Activated T-cell treated with anti-CD3 and anti-CD28 coated beads for 48 hours (primary cell): Measurements from ENCODE around the gene LPAR1.

Experiments
- DNase-seq: peaks from one replicate; pipeline ENCODE4 v3.0.0-alpha.2; 2020; ENCODE audit warnings: low read depth

The LPAR1 gene

DNA sequence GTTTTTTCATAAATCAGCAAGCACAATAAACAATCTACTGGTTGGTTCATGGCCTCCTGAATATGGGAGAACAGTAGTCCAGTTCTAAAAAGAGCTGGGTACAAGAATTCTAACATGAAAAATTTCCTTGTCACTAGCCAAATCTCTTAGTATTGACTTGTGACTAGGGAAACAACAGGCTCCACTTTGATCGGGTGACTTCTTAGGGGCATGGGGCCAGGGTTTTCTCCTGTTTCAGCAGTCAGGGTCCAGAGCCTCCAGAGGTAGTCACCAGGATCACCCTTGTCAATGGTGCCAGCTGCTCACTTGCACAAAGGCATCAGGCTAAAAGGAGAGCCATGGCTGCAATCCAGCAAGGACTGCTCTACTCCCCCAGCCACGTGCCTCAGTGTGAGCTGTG is 38.1 kb downstream of the LPAR1 start:
- DNase-seq = no peak

DNA sequence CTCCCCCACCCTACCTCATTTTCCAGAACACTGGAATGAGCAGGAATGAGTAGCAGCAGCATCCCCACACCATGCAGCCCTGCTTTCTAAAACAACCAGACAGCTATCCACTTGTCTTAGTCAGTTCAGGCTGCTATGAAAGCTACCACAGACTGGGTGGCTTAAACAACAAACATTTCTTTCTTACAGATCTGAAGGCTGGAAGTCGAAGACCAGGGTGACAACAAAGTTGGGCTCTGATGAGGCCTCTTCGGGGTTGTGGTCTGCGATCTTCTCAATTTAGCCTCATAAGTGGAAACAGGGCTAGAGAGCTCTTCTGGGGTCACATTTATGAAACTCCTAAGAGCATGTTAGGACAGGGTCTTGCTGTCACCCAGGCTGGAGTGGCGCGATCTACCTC is 38.9 kb downstream of the LPAR1 start:
- DNase-seq = no peak

GRCh38 chr9:110997847-110998246 is 40.4 kb downstream of the LPAR1 start:
- DNase-seq = no peak

DNA sequence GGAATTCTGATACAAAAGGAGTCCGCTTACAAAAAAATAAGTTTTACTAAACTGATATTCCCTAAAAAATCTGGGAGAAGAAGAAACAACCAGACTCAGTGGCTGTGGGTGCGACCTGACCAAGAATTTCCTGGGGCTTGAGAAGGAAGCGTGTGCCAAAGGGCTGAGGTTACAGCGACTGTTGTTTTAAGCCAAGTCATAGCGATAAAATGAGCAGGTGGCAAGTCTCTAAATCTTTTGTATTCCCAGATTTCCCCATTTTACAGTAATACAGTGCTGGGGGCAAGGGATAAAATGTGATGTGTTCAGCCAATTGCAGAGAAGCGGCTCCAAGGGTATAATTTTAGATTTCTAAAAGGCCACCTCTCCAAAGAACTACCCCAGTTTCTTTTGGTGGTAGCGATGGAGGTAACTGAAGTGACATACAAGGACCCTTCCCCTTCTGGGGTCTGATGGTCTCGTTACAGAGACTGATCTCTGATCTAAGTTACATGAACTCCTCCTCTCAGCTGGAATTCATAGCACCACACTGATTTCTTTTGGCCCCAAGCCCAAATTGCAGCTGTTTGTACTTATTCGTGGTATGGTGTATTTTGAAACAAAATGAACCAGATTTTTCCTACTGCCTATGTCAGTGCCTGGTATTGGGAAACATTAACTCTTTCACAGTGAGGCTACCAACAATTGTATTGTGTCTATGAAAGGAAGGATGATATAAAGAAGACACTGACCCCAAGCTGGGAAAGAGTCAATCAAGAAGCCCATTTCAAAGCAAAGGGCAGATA is 41.6 kb downstream of the LPAR1 start:
- no peak for DNase-seq

GRCh38 chr9:110995420-110996340 is 42.6 kb downstream of the LPAR1 start:
- no peak for DNase-seq

GRCh38 chr9:110994771-110995241 is 43.5 kb downstream of the LPAR1 start:
- no peak for DNase-seq

- no peak for DNase-seq
These were observed 47.8 kb downstream of the LPAR1 start for GRCh38 chr9:110990481-110990880.

- DNase-seq = no peak
These were observed 51.7 kb downstream of the LPAR1 start for GRCh38 chr9:110986529-110986928.

- DNase-seq = no peak
These were observed 53.3 kb downstream of the LPAR1 start for GRCh38 chr9:110984890-110985437.

- no peak for DNase-seq
These were observed 58.0 kb downstream of the LPAR1 start for GRCh38 chr9:110980261-110980660.

- DNase-seq = no peak
These were observed 58.6 kb downstream of the LPAR1 start for GRCh38 chr9:110979636-110980035.

DNA sequence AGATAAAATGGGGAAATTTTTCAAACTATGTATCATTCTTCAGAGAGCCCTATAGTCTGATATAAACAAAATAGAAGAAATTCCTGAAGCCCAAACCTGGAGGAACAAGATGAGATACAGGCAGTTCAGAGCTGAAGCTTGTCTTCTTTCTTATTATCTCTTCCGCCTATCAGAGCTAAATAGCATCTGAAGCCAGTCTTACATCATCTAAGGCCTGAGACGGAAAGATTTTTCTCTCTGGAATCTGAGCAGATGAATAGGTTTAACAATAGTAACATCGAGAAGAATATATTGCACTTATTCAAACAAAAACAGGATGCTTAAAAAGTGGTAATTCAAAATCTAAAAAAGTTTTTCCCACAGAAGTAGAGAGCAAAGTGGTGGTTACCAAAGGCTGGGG is 59.8 kb downstream of the LPAR1 start:
- no peak for DNase-seq

GRCh38 chr9:110977259-110977709 is 61.0 kb downstream of the LPAR1 start:
- no peak for DNase-seq

DNA sequence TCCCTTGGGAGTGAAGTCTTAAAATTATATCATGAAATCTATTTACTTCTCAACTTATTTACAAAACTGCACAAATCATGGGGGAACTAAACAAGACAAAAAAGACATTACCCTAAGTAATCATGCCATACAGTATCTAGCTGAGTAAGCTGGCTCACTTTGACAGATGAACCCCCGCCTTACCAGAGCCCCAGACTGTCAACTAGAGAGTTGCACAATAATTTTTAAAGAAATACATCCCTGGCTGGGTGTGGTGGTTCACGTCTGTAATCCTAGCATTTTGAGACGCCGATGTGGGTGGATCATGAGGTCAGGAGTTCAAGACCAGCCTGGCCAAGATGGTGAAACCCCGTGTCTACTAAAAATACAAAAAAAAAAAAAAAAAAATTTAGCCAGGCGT is 62.3 kb downstream of the LPAR1 start:
- no peak for DNase-seq

- DNase-seq = no peak
These were observed 63.0 kb downstream of the LPAR1 start for GRCh38 chr9:110975278-110975677.

GRCh38 chr9:110971705-110972104 is 66.6 kb downstream of the LPAR1 start:
- no peak for DNase-seq

DNA sequence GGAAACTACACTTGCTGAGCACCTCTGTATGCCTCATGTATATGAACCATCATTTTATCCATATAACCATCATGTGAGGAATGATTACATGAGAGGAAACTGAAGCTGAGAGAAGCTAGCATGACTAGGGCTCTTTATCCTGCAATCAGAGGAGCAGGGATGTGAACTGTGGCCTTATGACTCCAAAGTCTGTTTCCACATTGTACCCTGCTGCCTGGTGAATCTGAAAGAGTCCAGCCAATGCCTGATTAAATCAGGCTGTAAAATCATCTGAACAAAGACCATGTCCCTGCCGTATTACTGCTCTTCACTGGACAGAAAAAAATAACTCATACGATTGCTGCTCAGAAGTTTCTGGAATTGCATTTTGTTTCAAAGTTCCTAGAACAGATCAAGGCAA is 67.0 kb downstream of the LPAR1 start:
- no peak for DNase-seq

- no peak for DNase-seq
These were observed 68.3 kb downstream of the LPAR1 start for GRCh38 chr9:110969971-110970386.

DNA sequence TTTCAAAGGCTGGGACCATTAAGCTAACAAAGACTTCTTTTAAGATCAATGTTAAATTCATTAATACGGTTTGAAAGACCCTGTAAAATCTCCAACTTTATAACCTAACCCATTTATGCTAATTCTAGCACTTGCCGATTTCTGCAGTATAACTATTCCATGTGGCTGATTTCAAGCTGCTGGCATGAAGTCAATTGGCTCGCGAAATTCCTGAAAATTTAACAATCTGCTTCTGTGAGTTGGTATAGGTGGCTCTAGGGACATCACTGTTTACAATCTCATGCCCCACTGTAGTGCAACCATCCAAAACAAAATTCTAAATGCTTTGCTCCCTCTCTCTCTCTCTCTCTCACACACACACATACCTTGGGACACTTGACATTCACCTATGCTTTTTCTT is 70.2 kb downstream of the LPAR1 start:
- DNase-seq = no peak

DNA sequence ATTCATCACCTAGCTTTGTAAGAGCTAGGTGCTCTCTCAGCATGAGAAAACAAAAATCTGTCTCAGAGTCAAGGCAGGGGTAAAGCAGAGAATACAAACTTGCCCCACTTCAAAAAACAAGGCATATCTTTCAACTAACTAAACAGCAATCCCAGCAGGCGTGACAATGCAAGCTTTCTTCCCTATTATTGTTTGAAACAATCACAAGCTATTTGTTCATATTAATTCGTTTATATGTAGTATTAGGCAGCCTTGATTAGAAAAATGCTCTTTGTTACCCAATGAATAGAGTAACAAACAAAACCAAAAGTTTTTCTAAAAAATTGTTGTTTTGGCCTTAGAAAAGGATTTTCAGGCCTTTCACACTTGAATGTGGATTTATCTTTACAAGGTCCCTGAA is 71.1 kb downstream of the LPAR1 start:
- no peak for DNase-seq

DNA sequence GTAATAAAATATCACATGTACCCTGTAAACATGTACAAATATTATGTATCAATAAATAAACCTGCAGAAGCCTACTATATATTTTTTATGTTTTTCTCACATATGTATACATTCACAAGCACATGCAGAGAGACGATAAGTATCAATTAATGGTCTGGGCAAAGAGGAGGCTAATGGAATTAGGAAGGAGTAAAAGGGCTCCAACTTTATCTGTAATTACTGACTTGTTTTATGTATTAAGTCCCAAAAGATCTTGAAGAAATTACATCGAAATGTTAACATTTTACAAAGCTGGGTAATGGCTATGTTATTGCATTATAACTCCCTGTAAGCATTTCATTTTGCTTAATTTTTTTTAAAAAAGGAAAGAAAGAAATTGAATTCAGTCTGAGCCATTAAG is 78.0 kb downstream of the LPAR1 start:
- DNase-seq = no peak

GRCh38 chr9:110958847-110959246 is 79.4 kb downstream of the LPAR1 start:
- DNase-seq = no peak

DNA sequence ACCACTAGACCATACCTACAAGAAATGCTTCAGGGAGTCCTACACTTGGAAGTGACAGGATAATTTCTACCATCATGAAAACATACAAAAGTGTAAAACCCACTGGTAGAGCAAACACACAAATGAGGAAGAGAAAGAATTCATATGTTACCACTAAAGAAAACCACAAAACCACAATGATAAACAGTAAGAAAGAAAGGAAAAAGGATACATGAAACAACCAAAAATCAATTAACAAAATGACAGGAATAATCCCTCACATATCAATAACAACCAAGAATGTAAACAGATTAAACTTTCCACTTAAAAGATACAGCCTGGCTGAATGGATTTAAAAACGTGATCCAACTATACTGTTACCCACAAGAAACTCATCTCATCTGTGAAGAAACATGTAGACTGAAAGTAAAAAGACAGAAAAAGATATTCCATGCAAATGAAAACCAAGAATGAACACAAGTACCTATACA is 83.4 kb downstream of the LPAR1 start:
- no peak for DNase-seq
